ENCODE results near the gene VSTM2B.

VSTM2B gene

GRCh38 chr19:29537601-29538000 lies 11.8 kb downstream of the VSTM2B start:
- TF ChIP-seq CTCF (IDR thresholded peaks at IDR 0.05) = no peak
- Mint-ChIP-seq H3K4me1 (peaks cover 10% of the 10 kb centered on the region), H3K9me3 (no peaks in the 10 kb centered on the region), H3K27ac (no peak overlapping the region), H3K27me3 (ENCODE audit: low read depth, poor library complexity) (peaks cover 36% of the 10 kb centered on the region), H3K4me3 (no peak overlapping the region), H3K36me3 (ENCODE audit: low read depth) (peaks cover 24% of the 10 kb centered on the region)
- no peak for DNase-seq

GRCh38 chr19:29538146-29538545 lies 12.4 kb downstream of the VSTM2B start:
- TF ChIP-seq CTCF (IDR thresholded peaks at IDR 0.05) = no peak
- Mint-ChIP-seq H3K27ac (no peak overlapping the region), H3K4me3 (no peak overlapping the region), H3K27me3 (ENCODE audit: low read depth, poor library complexity) (peaks cover 32% of the 10 kb centered on the region), H3K9me3 (no peaks in the 10 kb centered on the region), H3K4me1 (peaks cover 10% of the 10 kb centered on the region), H3K36me3 (ENCODE audit: low read depth) (peaks cover 20% of the 10 kb centered on the region)
- DNase-seq = no peak

- DNase-seq = no peak
- Mint-ChIP-seq H3K36me3 (ENCODE audit: low read depth) (peaks cover 19% of the 10 kb centered on the region), H3K4me1 (peaks cover 10% of the 10 kb centered on the region), H3K4me3 (no peak overlapping the region), H3K9me3 (no peaks in the 10 kb centered on the region), H3K27ac (no peak overlapping the region), H3K27me3 (ENCODE audit: low read depth, poor library complexity) (peaks cover 27% of the 10 kb centered on the region)
- TF ChIP-seq CTCF (IDR thresholded peaks at IDR 0.05) = no peak
Measured at GRCh38 chr19:29538651-29539050, 12.9 kb downstream of the VSTM2B start.

- Mint-ChIP-seq H3K27ac (no peak overlapping the region), H3K9me3 (no peaks in the 10 kb centered on the region), H3K4me3 (no peak overlapping the region), H3K36me3 (ENCODE audit: low read depth) (peaks cover 16% of the 10 kb centered on the region), H3K27me3 (ENCODE audit: low read depth, poor library complexity) (peaks cover 22% of the 10 kb centered on the region), H3K4me1 (peaks cover 10% of the 10 kb centered on the region)
- DNase-seq = no peak
- no peak for TF ChIP-seq CTCF (IDR thresholded peaks at IDR 0.05)
Measured at GRCh38 chr19:29539131-29539530, 13.3 kb downstream of the VSTM2B start.

- no peak for TF ChIP-seq CTCF (IDR thresholded peaks at IDR 0.05)
- Mint-ChIP-seq H3K27ac (no peak overlapping the region), H3K27me3 (ENCODE audit: low read depth, poor library complexity) (peaks cover 19% of the 10 kb centered on the region), H3K36me3 (ENCODE audit: low read depth) (peaks cover 19% of the 10 kb centered on the region), H3K9me3 (no peaks in the 10 kb centered on the region), H3K4me3 (no peak overlapping the region), H3K4me1 (peaks cover 10% of the 10 kb centered on the region)
- DNase-seq = peak; percentile 52
Measured at GRCh38 chr19:29539670-29540069, 13.9 kb downstream of the VSTM2B start.

GRCh38 chr19:29540114-29540513 lies 14.3 kb downstream of the VSTM2B start:
- no peak for TF ChIP-seq CTCF (IDR thresholded peaks at IDR 0.05)
- no peak overlapping the region for H3K4me3 Mint-ChIP-seq
- no peak overlapping the region for H3K27ac Mint-ChIP-seq
- peaks cover 23% of the 10 kb centered on the region for H3K36me3 Mint-ChIP-seq (ENCODE audit: low read depth)
- peaks cover 10% of the 10 kb centered on the region for H3K4me1 Mint-ChIP-seq
- H3K9me3 Mint-ChIP-seq = no peaks in the 10 kb centered on the region
- H3K27me3 Mint-ChIP-seq (ENCODE audit: low read depth, poor library complexity) = peaks cover 14% of the 10 kb centered on the region
- DNase-seq = no peak
